ENCODE measurements around the gene VAV1.
A peak's percentile ranks its signal among the peaks of the same experiment; 100 is the strongest.

VAV1 gene

GRCh38 chr19:6738787-6739389, 33.6 kb upstream of the VAV1 start:
- peak overlapping the region; percentile 50 for H3K4me3 ChIP-seq (ENCODE audit: low read depth, low read length)
- peak; percentile 57 for DNase-seq (ENCODE audit: low read depth)
- TF ChIP-seq CTCF (IDR thresholded peaks at IDR 0.05; ENCODE audit: insufficient read depth, low read depth, low read length, missing control alignments) = no peak

DNA sequence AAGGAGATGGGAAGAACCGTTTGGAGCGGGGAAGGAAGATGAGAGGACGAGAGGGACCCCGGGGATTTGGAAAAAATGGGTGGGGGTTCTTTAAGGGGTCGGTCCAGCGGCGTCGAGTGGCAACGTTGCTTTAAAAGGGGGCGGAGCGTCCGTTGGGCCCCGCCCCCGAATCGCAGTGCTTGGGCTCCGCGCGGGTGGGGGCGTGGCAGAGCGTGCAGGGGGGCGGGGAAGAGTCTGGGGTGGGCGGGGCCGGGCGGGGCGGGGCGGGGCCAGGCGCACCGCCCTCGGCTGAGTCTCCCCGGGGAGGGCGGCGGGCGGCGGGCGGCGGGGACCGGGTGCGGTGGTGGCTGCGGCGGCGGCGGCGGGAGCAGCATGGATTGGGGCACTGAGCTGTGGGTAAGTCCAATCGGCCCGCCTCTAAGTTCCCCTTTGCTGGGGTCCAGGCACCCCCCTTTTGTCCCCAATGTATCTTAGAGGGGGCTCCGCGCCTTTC, 33.1 kb upstream of the VAV1 start, which contains the start of gene TRIP10:
Gene TRIP10 (plus strand): TSS at position 291 of the 493 bp plus-strand sequence. CDS start 82 bp downstream, at position 373.
- TF ChIP-seq CTCF (IDR thresholded peaks at IDR 0.05; ENCODE audit: insufficient read depth, low read depth, low read length, missing control alignments) = no peak
- peak; percentile 89 for DNase-seq (ENCODE audit: low read depth)

GRCh38 chr19:6739883-6740588, 32.5 kb upstream of the VAV1 start:
- peak; percentile 63 for DNase-seq (ENCODE audit: low read depth)
- TF ChIP-seq CTCF (IDR thresholded peaks at IDR 0.05; ENCODE audit: insufficient read depth, low read depth, low read length, missing control alignments) = no peak
- H3K4me3 ChIP-seq (ENCODE audit: low read depth, low read length) = peak overlapping the region; percentile 96

More for the DNA sequence above, 33.1 kb upstream of the VAV1 start, which contains the start of gene TRIP10:
- peak within 1 kb of the TSS; percentile 96 for H3K4me3 ChIP-seq (ENCODE audit: low read depth, low read length)

DNA sequence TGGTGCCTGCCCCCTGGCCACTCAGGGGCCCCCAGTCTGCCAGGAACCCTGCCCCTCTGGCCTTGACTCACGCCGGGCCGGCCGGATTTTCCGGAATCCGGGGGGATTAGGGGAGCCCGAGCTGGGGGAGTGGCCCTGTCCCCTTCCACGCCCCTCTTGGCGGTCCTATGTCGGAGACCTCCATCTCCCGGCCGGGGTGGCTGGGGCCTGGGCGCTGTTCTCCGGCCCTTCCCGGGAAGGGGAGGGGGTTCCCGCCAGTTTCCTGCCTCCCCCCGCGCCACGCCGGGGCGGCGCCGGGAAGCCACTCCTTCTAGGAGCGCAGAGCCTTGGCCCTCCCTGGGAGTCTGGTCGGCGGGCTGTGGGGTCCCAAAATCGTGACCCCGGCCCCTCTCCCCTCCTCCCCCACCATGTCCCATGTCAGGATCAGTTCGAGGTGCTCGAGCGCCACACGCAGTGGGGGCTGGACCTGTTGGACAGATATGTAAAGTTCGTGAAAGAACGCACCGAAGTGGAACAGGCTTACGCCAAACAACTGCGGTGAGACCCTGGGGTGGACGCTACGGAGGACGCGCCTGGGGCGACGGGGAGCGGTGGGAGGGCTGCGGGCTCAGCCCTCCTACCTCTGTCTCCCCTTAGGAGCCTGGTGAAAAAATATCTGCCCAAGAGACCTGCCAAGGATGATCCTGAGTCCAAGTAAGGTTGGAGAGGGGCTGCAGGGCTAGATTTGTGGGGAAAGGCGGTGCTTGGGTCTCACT, 31.7 kb upstream of the VAV1 start:
- DNase-seq (ENCODE audit: low read depth) = peak; percentile 68
- H3K4me3 ChIP-seq (ENCODE audit: low read depth, low read length) = peak overlapping the region; percentile 96
- TF ChIP-seq CTCF (IDR thresholded peaks at IDR 0.05; ENCODE audit: insufficient read depth, low read depth, low read length, missing control alignments) = no peak

DNA sequence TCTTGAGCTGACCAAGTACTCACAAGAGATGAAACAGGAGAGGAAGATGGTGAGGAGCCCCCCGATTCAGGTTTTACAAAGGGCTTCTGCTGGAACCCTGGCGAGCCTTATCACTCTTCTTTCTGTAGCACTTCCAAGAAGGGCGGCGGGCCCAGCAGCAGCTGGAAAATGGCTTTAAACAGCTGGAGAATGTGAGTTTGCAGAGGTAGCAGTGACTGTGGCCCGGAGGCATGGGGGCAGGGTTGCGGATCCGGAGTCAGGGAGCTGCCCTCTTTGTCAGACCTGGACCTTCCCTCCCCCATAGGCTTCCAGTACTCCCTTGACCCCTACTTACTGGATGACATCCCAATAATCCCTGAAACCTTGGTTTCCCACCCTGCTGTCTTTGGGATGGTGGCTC, 29.4 kb upstream of the VAV1 start:
- TF ChIP-seq CTCF (IDR thresholded peaks at IDR 0.05; ENCODE audit: insufficient read depth, low read depth, low read length, missing control alignments) = no peak
- no peak overlapping the region for H3K4me3 ChIP-seq (ENCODE audit: low read depth, low read length)
- DNase-seq (ENCODE audit: low read depth) = no peak

DNA sequence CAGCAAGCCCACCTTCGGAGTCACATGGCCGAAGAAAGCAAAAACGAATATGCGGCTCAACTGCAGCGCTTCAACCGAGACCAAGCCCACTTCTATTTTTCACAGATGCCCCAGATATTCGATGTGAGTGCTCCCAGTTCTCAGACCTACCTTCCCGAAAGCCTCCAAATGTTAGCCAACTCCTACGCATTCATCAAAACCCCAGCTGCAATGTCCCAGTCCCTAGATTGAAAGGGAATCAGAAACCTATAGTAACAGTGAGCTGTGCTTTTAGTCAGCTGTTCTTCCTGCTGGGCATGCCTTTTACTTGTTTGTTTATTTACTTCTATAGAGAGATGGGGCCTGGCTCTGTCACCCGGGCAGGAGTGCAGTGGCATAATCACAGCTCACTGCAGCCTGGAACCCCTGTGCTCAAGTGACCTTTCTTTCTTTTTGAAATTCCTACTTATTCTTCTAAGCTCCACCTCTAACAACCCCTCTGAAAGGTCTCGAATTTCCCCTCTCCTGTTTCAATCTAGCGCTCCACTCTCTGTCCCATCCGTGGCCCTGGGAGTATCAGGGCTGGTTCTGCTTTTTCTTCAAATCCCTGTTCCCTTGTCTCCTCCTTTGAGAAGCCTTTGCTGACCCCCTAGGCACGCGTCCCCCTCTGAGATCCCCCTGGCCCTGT, 28.7 kb upstream of the VAV1 start:
- no peak for TF ChIP-seq CTCF (IDR thresholded peaks at IDR 0.05; ENCODE audit: insufficient read depth, low read depth, low read length, missing control alignments)
- DNase-seq (ENCODE audit: low read depth) = no peak
- H3K4me3 ChIP-seq (ENCODE audit: low read depth, low read length) = no peak overlapping the region
